Esophagus squamous epithelium (tissue), 4 donors: Measurements from ENCODE around the gene TMPRSS5.

Experiments
- CTCF ChIP-seq, 6 experiments: fragments of 450-650 bp in 4 of 6; fragments of 200-600 bp in 2 of 6; sonication (generic) in 2 of 6; IDR thresholded peaks; one replicate each; pipeline ENCODE4 v1.5.1; 2016 to 2019; ENCODE audit warnings: antibody characterized with exemption in 6 of 6, mild to moderate bottlenecking in 4 of 6, moderate library complexity in 4 of 6
- POLR2A ChIP-seq, 4 donors: fragments of 450-650 bp; IDR thresholded peaks; one replicate each; pipeline ENCODE4 v1.6.1; 2017; ENCODE audit warnings: antibody characterized with exemption in 4 of 4, mild to moderate bottlenecking in 4 of 4, moderate library complexity in 3 of 4

GRCh38 chr11:113685654-113686359, 20.3 kb downstream of the TMPRSS5 start:
- TF ChIP-seq CTCF (IDR thresholded peaks at IDR 0.05) (no peak), POLR2A (IDR thresholded peaks at IDR 0.05) (no peak)
